ENCODE measurements around the gene GATAD2B. TPM values are rescaled to one million over a fixed set of nuclear protein-coding genes. Genes with fewer than 3 reads are reported as not detected.
"Not testable (repeated sequence)": the region's sequence is repeated elsewhere in the genome, so short reads cannot be mapped to it uniquely, and the experiment has no call there.

Gene GATAD2B
- total and polyA plus RNA-seq, 8 donors, result 2.7 to 26.3 (median 16.0) TPM

DNA sequence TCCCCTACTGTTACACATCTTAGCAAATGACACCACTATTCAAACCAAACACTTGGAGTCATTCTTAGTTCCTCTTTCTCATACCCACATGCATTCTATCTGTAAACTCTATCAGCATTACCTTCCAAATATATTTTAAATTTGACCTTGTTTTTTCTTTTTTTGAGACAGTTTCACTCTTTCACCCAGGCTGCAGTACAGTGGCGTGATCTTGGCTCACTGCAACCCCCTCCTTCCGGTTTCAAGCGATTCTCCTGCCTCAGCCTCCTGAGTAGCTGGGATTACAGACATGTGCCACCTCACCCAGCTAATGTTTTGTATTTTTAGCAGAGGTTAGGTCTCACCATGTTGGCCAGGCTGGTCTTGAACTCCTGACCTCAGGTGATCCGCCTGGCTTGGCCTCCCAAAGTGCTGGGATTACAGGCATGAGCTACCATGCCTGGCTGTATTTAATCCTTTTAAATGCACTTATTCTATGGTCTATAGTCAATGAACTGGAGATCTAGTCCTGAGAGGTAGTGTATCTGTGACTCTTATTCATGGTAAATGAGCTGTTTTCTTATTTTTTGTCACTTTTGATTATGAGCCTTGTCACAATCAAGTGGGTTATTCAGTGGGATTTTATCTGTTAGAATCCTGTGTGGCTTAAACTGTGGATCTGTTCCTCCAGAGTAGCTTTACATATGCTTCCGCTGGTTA is 73.1 kb downstream of the GATAD2B start:
- intact Hi-C loops (cut with DNase I; ENCODE audit: low total_unique reads), result no loop called here
- no peaks in the 10 kb centered on the region for H3K27me3 ChIP-seq
- no peaks in the 10 kb centered on the region for H3K9me3 ChIP-seq
- no peak overlapping the region for H3K27ac ChIP-seq
- no peak for DNase-seq
- TF ChIP-seq POLR2A (IDR thresholded peaks at IDR 0.05) (no peak), EP300 (IDR thresholded peaks at IDR 0.05) (no peak), POLR2AphosphoS5 (IDR thresholded peaks at IDR 0.05) (no peak)
- TF ChIP-seq, protein P1, sequence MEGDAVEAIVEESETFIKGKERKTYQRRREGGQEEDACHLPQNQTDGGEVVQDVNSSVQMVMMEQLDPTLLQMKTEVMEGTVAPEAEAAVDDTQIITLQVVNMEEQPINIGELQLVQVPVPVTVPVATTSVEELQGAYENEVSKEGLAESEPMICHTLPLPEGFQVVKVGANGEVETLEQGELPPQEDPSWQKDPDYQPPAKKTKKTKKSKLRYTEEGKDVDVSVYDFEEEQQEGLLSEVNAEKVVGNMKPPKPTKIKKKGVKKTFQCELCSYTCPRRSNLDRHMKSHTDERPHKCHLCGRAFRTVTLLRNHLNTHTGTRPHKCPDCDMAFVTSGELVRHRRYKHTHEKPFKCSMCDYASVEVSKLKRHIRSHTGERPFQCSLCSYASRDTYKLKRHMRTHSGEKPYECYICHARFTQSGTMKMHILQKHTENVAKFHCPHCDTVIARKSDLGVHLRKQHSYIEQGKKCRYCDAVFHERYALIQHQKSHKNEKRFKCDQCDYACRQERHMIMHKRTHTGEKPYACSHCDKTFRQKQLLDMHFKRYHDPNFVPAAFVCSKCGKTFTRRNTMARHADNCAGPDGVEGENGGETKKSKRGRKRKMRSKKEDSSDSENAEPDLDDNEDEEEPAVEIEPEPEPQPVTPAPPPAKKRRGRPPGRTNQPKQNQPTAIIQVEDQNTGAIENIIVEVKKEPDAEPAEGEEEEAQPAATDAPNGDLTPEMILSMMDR (IDR thresholded peaks at IDR 0.05), result no peak
- peaks cover 0 to 30% (median 13%) of the 10 kb centered on the region in 4 donors for H3K4me1 ChIP-seq
- peaks cover 7 to 19% (median 15%) of the 10 kb centered on the region in 4 donors for H3K36me3 ChIP-seq
- 65 to 78% (median 68%) methylated on average over 5 of the region's 5 CpGs for WGBS, 5 donors
- H3K4me3 ChIP-seq, result no peak overlapping the region

DNA sequence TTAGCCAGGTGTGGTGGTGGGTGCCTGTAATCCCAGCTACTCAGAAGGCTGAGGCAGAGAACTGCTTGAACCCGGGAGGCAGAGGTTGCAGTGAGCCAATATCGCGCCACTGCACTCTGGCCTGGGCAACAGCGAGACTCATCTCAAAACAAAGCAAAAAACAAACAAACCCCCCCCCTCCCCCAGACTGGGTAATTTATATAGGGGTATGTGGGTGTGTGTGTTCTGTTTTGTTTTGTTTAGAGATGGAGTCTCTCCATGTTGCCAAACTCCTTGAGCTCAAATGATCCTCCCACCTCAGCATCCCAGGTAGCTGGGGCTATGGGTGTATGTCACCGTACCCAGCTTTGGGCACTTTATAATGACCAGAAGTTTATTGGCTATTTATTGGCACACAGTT is 74.0 kb downstream of the GATAD2B start:
- WGBS, 5 donors, result 91 to 98% (median 96%) methylated on average over 5 of the region's 5 CpGs
- intact Hi-C loops (cut with DNase I; ENCODE audit: low total_unique reads), result no loop called here
- no peak overlapping the region for H3K27ac ChIP-seq

DNA sequence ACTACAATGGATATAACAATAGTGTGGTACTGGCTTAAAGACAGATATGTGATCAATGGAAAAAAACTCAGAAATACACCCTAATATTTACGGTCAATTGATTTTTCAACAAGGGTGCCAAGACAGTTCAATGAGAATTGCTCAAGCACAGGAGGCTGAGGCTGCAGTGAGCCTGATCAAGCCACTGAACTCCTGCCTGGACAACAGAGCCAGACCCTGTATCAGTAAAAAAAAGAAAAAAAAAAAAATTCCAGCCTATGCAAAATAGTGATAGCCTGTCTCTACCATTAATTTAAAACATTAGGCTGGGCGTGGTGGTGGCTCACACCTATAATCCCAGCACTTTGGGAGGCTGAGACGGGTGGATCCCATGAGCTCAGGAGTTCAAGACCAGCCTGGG is 77.6 kb downstream of the GATAD2B start:
- no peaks in the 10 kb centered on the region for H3K9me3 ChIP-seq
- DNase-seq, result no peak
- H3K4me3 ChIP-seq, result no peak overlapping the region
- peaks cover 0 to 25% (median 15%) of the 10 kb centered on the region in 4 donors for H3K4me1 ChIP-seq
- 78 to 100% (median 98%) methylated on average over 3 of the region's 3 CpGs for WGBS, 5 donors
- H3K27me3 ChIP-seq, result no peaks in the 10 kb centered on the region
- intact Hi-C loops (cut with DNase I; ENCODE audit: low total_unique reads), result no loop called here
- no peaks in the 10 kb centered on the region for H3K36me3 ChIP-seq
- TF ChIP-seq EP300 (IDR thresholded peaks at IDR 0.05) (no peak), POLR2AphosphoS5 (IDR thresholded peaks at IDR 0.05) (no peak), POLR2A (IDR thresholded peaks at IDR 0.05) (no peak)
- TF ChIP-seq, protein P1 (IDR thresholded peaks at IDR 0.05), result no peak
- no peak overlapping the region for H3K27ac ChIP-seq

More for the DNA sequence above, 74.0 kb downstream of the GATAD2B start:
- H3K36me3 ChIP-seq, result peaks cover 7 to 19% (median 15%) of the 10 kb centered on the region in 4 donors
- no peak for DNase-seq
- H3K27me3 ChIP-seq, result no peaks in the 10 kb centered on the region
- no peaks in the 10 kb centered on the region for H3K9me3 ChIP-seq
- TF ChIP-seq, protein P1 (IDR thresholded peaks at IDR 0.05), result no peak
- no peak for TF ChIP-seq POLR2AphosphoS5 (IDR thresholded peaks at IDR 0.05)
- no peak for TF ChIP-seq EP300 (IDR thresholded peaks at IDR 0.05)
- H3K4me1 ChIP-seq, result peaks cover 0 to 27% (median 13%) of the 10 kb centered on the region in 4 donors
- no peak overlapping the region for H3K4me3 ChIP-seq

DNA sequence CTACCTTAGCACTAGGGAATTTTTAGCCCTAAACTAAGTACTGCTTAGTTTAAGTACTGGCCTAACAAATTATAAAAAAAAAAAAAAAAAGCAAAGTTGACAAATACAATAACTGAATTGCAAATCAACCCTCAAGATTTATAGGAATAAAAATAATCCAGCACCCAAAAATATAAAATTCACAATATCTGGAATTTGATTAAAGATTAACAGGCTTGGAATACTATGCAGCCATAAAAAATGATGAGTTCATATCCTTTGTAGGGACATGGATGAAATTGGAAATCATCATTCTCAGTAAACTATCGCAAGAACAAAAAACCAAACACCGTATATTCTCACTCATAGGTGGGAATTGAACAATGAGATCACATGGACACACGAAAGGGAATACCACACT is 78.4 kb downstream of the GATAD2B start:
- intact Hi-C loops (cut with DNase I; ENCODE audit: low total_unique reads); H3K4me3 ChIP-seq: not testable (repeated sequence)
- 68 to 100% (median 97%) methylated on average over 2 to 3 of the region's 3 CpGs; no CpG with 5 or more reads in 1 of the 5 donors for WGBS, 5 donors

DNA sequence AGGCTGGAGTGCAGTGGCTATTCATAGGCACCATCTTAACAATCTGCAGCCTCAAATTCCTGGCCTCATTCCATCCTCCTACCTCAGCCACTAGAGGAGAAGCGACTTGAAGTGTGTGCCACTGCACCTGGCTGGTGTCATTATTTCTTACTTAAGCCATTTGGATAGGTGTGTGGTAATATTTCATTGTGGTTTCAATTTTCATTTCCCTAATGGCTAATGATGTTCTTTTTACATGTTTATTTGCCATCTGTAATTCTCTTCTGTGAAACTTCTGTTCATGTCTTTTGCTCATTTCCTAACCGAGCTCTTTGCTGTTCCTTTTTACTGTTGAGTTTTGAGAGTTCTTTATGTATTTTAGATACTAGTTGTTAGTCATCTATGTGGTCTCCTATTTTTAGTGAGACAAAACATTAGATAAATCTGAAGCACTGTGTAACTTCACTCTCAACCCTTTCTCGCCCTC is 80.7 kb downstream of the GATAD2B start:
- 62 to 77% (median 65%) methylated on average over 3 of the region's 3 CpGs for WGBS, 5 donors
- DNase-seq, result no peak
- H3K36me3 ChIP-seq, result peaks cover 0 to 3% (median 0%) of the 10 kb centered on the region in 4 donors
- no peak overlapping the region for H3K4me3 ChIP-seq
- H3K27ac ChIP-seq, result peak overlapping the region in 1 of 5 donors; percentile 28
- H3K4me1 ChIP-seq, result peaks cover 0 to 10% (median 4%) of the 10 kb centered on the region in 4 donors
- intact Hi-C loops (cut with DNase I; ENCODE audit: low total_unique reads), result no loop called here
- TF ChIP-seq POLR2A (IDR thresholded peaks at IDR 0.05), result no peak
- TF ChIP-seq EP300 (IDR thresholded peaks at IDR 0.05), result no peak
- TF ChIP-seq, protein P1 (IDR thresholded peaks at IDR 0.05), result no peak
- TF ChIP-seq POLR2AphosphoS5 (IDR thresholded peaks at IDR 0.05), result no peak
- no peaks in the 10 kb centered on the region for H3K27me3 ChIP-seq
- H3K9me3 ChIP-seq, result no peaks in the 10 kb centered on the region

More for the DNA sequence above, 78.4 kb downstream of the GATAD2B start:
- not testable (repeated sequence) for DNase-seq, H3K36me3 ChIP-seq, H3K27me3 ChIP-seq, H3K27ac ChIP-seq, H3K9me3 ChIP-seq
- peaks cover 0 to 22% (median 13%) of the 10 kb centered on the region in 4 donors for H3K4me1 ChIP-seq

All from stomach (tissue), 9 donors.